HCT116 (cell line): ENCODE measurements around the gene TXNDC15. TPM values are rescaled to one million over a fixed set of nuclear protein-coding genes. Genes with fewer than 3 reads are reported as not detected.

ENCODE experiments used
- ATAC-seq: fragments of 200-7000 bp; cut with Tn5 transposase; 2 replicates; pipeline ENCODE4 v1.9.1; 2020; ENCODE audit warnings: mild to moderate bottlenecking, moderate library complexity
- BruUV-seq: library from RNA; stranded (reverse); fragments of 400-500 nt; replicated peaks from 2 replicates; lab custom pipeline; 2021; lab: Mats Ljungman, UMichigan
- CTCF ChIA-PET: fragments of 300-600 bp; sonication (Branson Sonifier 250); formaldehyde crosslinking; loops from one replicate; lab custom pipeline; 2021; ENCODE audit warnings: antibody characterized with exemption; lab: Charles Lee
- POLR2A ChIA-PET: fragments of 300-600, 350-600 bp; sonication (Branson Sonifier 250); formaldehyde crosslinking; loops from one replicate; lab custom pipeline; 2021; ENCODE audit warnings: antibody characterized with exemption; lab: Charles Lee
- RAD21 ChIA-PET, 2 experiments: fragments of 300-600 bp; sonication (Branson Sonifier 250); formaldehyde crosslinking; loops; one replicate each; lab custom pipeline; 2023; ENCODE audit warnings: low total read pairs in 2 of 2; ENCODE audit not compliant: uncharacterized antibody in 2 of 2, unreplicated experiment in 2 of 2, low non-redundant PET in 1 of 2; lab: Charles Lee
- DNase-seq: peaks from one replicate; pipeline ENCODE4 v3.0.0-alpha.2; 2010; ENCODE audit warnings: low read depth, low spot score
- H2AFZ ChIP-seq: fragments of 200-600 bp; shearing (Covaris generic), sonication (generic); 2 replicates; pipeline ENCODE4 v1.6.1; 2017; ENCODE audit warnings: low read depth, mixed run types, mixed read lengths, antibody characterized with exemption, low read length; ENCODE audit not compliant: poor library complexity, severe bottlenecking
- H3K27ac ChIP-seq: 2 replicates; pipeline ENCODE4 v1.5.1; 2012; ENCODE audit warnings: low read depth, low read length
- H3K27me3 ChIP-seq: fragments of 200-600 bp; sonication (generic); 2 replicates; pipeline ENCODE4 v1.6.1; 2016; ENCODE audit warnings: mixed run types, low read length, mixed read lengths; ENCODE audit not compliant: insufficient read depth
- H3K36me3 ChIP-seq, 2 experiments: fragments of 200-500 bp in 1 of 2; fragments of 200-600 bp in 1 of 2; sonication (Bioruptor generic) in 1 of 2; sonication (generic) in 1 of 2; 2 replicates each; pipeline versions ENCODE4 v1.5.1 to v1.6.1; 2014 to 2016; ENCODE audit warnings: low read length in 2 of 2, inconsistent platforms in 1 of 2, mixed read lengths in 1 of 2, mixed run types in 1 of 2; ENCODE audit not compliant: insufficient read depth in 2 of 2, control insufficient read depth in 1 of 2
- H3K4me1 ChIP-seq, 2 experiments: fragments of 200-600 bp in 1 of 2; sonication (generic) in 1 of 2; 2 replicates each; pipeline versions ENCODE4 v1.5.1 to v1.6.1; 2012 to 2017; ENCODE audit warnings: low read length in 2 of 2, inconsistent platforms in 1 of 2, mild to moderate bottlenecking in 1 of 2, mixed read lengths in 1 of 2, mixed run types in 1 of 2, moderate library complexity in 1 of 2; ENCODE audit not compliant: insufficient read depth in 2 of 2, control insufficient read depth in 1 of 2
- H3K4me2 ChIP-seq: fragments of 200-600 bp; sonication (generic); 2 replicates; pipeline ENCODE4 v1.6.1; 2017; ENCODE audit warnings: mixed run types, low read length, mixed read lengths
- H3K4me3 ChIP-seq, 2 experiments: fragments of 200-600 bp in 1 of 2; sonication (generic) in 1 of 2; replicated peaks in 1 of 2; 2 replicates each; pipeline ENCODE4 v1.5.1; 2011 to 2016; ENCODE audit warnings: low read length in 2 of 2, control low read depth in 1 of 2, low read depth in 1 of 2, mild to moderate bottlenecking in 1 of 2, mixed read lengths in 1 of 2, mixed run types in 1 of 2
- H3K79me2 ChIP-seq: fragments of 200-600 bp; sonication (generic); 2 replicates; pipeline ENCODE4 v1.6.1; 2017; ENCODE audit warnings: mild to moderate bottlenecking, mixed run types, low read length, moderate library complexity, mixed read lengths; ENCODE audit not compliant: insufficient read depth
- H3K9ac ChIP-seq: fragments of 200-600 bp; sonication (generic); 2 replicates; pipeline ENCODE4 v1.6.1; 2016; ENCODE audit warnings: low read length, mixed read lengths
- H3K9me2 ChIP-seq: fragments of 200-600 bp; sonication (generic), shearing (Covaris generic); 2 replicates; pipeline ENCODE4 v1.6.1; 2017; ENCODE audit warnings: mixed run types, mild to moderate bottlenecking, moderate library complexity; ENCODE audit not compliant: insufficient read depth
- H3K9me3 ChIP-seq, 2 experiments: fragments of 200-500 bp in 1 of 2; fragments of 200-600 bp in 1 of 2; sonication (Bioruptor generic) in 1 of 2; sonication (generic) in 1 of 2; 2 replicates each; pipeline ENCODE4 v1.6.1; 2014 to 2017; ENCODE audit warnings: low read length in 2 of 2, mixed read lengths in 2 of 2, inconsistent platforms in 1 of 2, low read depth in 1 of 2, mild to moderate bottlenecking in 1 of 2, mixed run types in 1 of 2, moderate library complexity in 1 of 2; ENCODE audit not compliant: control insufficient read depth in 1 of 2, insufficient read depth in 1 of 2
- H4K20me1 ChIP-seq: fragments of 200-600 bp; sonication (generic), shearing (Covaris generic); 2 replicates; pipeline ENCODE4 v1.6.1; 2017; ENCODE audit warnings: mixed run types, mild to moderate bottlenecking, moderate library complexity; ENCODE audit not compliant: insufficient read depth
- ATF3 ChIP-seq: IDR thresholded peaks from 2 replicates; pipeline ENCODE4 v1.6.1; 2012
- CEBPB ChIP-seq: IDR thresholded peaks from 2 replicates; pipeline ENCODE4 v1.6.1; 2012; ENCODE audit warnings: low read depth
- EGR1 ChIP-seq: IDR thresholded peaks from 2 replicates; pipeline ENCODE4 v1.6.1; 2012; ENCODE audit warnings: low read depth
- ELF1 ChIP-seq: IDR thresholded peaks from 2 replicates; pipeline ENCODE4 v1.6.1; 2012; ENCODE audit warnings: low read depth, borderline replicate concordance
- EZH2 ChIP-seq: fragments of 200-600 bp; sonication (generic); IDR thresholded peaks from 2 replicates; pipeline ENCODE4 v1.6.1; 2017; ENCODE audit warnings: antibody characterized with exemption, mixed run types
- EZH2phosphoT487 ChIP-seq: fragments of 200-600 bp; IDR thresholded peaks from 2 replicates; pipeline ENCODE4 v1.6.1; 2018; ENCODE audit warnings: antibody characterized with exemption, borderline replicate concordance
- FOSL1 ChIP-seq: IDR thresholded peaks from 2 replicates; pipeline ENCODE4 v1.6.1; 2012; ENCODE audit warnings: low read depth
- JUND ChIP-seq: IDR thresholded peaks from 2 replicates; pipeline ENCODE4 v1.6.1; 2012
- POLR2A ChIP-seq: IDR thresholded peaks from 2 replicates; pipeline ENCODE4 v1.7.0; 2011; ENCODE audit warnings: borderline replicate concordance; ENCODE audit not compliant: insufficient read depth, insufficient read length; ENCODE audit errors: extremely low read depth
- RAD21 ChIP-seq: IDR thresholded peaks from 2 replicates; pipeline ENCODE4 v1.6.1; 2012; ENCODE audit warnings: low read depth, mild to moderate bottlenecking
- TCF7L2 ChIP-seq: IDR thresholded peaks from 2 replicates; pipeline ENCODE4 v1.7.0; 2011; ENCODE audit warnings: borderline replicate concordance, inconsistent platforms; ENCODE audit not compliant: insufficient read depth, insufficient read length; ENCODE audit errors: extremely low read depth
- ZFX ChIP-seq: fragments of 450-650 bp; IDR thresholded peaks from 2 replicates; pipeline ENCODE4 v1.6.1; 2017
- intact Hi-C: fragments of 100-400 bp; cut with micrococcal nuclease; formaldehyde crosslinking; loops from 2 replicates; pipeline ENCODE4 v1.10.0; 2022
- total RNA-seq: library from RNA; stranded (reverse); gene quantifications from one replicate; pipeline ENCODE4 v1.2.1, GENCODE V29; 2021; ENCODE audit not compliant: unreplicated experiment
- TF ChIP-seq, protein P1 (sequence below): IDR thresholded peaks from 2 replicates; pipeline ENCODE4 v1.6.1; 2012
- TF ChIP-seq, protein P2 (sequence below): IDR thresholded peaks from 2 replicates; pipeline ENCODE4 v1.6.1; 2011; ENCODE audit warnings: mild to moderate bottlenecking, low read length, moderate library complexity; ENCODE audit not compliant: insufficient replicate concordance; ENCODE audit errors: extremely low read depth
- TF ChIP-seq, protein P3 (sequence below): IDR thresholded peaks from 2 replicates; pipeline ENCODE4 v1.6.1; 2012; ENCODE audit warnings: low read depth

TXNDC15 gene
- total RNA-seq, 1 experiment from 2014 or later: 17.8 TPM

DNA sequence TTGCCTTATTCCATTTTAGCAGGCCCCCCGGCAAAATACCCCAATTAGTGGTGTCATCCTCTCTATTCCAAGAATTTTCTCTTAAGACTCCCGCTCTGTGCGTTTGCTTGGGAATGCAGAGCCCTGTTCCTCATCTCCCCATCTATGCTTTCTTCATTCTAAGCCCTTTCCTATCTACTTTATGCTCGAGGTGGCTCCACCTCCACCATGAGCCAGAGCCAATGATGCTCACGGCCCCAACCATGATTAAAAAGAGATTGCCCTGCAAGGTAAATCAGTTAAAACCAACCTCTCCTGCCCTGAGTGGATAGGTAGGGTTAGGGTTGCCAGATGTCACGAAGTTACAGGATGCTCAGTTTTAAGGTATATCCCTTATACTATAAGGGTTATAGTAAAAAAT is 677 bp upstream of the TXNDC15 start:
- peak; percentile 18; the same call in 1 of the 2 replicates for ATAC-seq

More for the DNA sequence above, 677 bp upstream of the TXNDC15 start:
- Histone ChIP-seq H3K9ac (peak overlapping the region; percentile 82), H4K20me1 (no peaks in the 10 kb centered on the region), H3K9me3 (no peaks in the 10 kb centered on the region), H3K9me2 (no peaks in the 10 kb centered on the region), H3K27me3 (no peaks in the 10 kb centered on the region), H3K4me1 (peaks cover 2 to 16% of the 10 kb centered on the region in 2 experiments; a peak in 3 of 4 replicates), H3K4me3 (peak overlapping the region; percentile 72 to 83), H3K27ac (peak overlapping the region; percentile 73), H3K4me2 (peak overlapping the region; percentile 75), H3K36me3 (no peaks in the 10 kb centered on the region), H3K79me2 (peaks cover 6% of the 10 kb centered on the region; the same call in 1 of the 2 replicates), H2AFZ (peak overlapping the region; percentile 86)
- POLR2A ChIA-PET: interaction anchor here (0.9 to 1.5 kb wide), 4 partner anchors 10 to 31 kb away, joined by 3 to 4 read pairs (median 3); partner anchors contain the start of gene PCBD2
- RAD21 ChIA-PET: interaction anchor here in 1 of 2 experiments (0.6 kb wide), 1 partner anchor 31 kb away, joined by 3 read pairs; no protein-coding TSS in a partner anchor
- no peak for DNase-seq
- TF ChIP-seq POLR2A: no peak
- TF ChIP-seq EZH2: no peak
- no peak for TF ChIP-seq RAD21
- TF ChIP-seq, protein P1, sequence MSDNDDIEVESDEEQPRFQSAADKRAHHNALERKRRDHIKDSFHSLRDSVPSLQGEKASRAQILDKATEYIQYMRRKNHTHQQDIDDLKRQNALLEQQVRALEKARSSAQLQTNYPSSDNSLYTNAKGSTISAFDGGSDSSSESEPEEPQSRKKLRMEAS: no peak
- TF ChIP-seq EZH2phosphoT487: no peak
- TF ChIP-seq, protein P2, sequence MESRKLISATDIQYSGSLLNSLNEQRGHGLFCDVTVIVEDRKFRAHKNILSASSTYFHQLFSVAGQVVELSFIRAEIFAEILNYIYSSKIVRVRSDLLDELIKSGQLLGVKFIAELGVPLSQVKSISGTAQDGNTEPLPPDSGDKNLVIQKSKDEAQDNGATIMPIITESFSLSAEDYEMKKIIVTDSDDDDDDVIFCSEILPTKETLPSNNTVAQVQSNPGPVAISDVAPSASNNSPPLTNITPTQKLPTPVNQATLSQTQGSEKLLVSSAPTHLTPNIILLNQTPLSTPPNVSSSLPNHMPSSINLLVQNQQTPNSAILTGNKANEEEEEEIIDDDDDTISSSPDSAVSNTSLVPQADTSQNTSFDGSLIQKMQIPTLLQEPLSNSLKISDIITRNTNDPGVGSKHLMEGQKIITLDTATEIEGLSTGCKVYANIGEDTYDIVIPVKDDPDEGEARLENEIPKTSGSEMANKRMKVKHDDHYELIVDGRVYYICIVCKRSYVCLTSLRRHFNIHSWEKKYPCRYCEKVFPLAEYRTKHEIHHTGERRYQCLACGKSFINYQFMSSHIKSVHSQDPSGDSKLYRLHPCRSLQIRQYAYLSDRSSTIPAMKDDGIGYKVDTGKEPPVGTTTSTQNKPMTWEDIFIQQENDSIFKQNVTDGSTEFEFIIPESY: no peak
- TF ChIP-seq TCF7L2: no peak
- no peak for TF ChIP-seq ZFX
- TF ChIP-seq ELF1: no peak
- no peak for TF ChIP-seq CEBPB
- no peak for TF ChIP-seq ATF3
- no peak for TF ChIP-seq FOSL1
- TF ChIP-seq JUND: no peak
- no peak for TF ChIP-seq EGR1
- TF ChIP-seq, protein P3, sequence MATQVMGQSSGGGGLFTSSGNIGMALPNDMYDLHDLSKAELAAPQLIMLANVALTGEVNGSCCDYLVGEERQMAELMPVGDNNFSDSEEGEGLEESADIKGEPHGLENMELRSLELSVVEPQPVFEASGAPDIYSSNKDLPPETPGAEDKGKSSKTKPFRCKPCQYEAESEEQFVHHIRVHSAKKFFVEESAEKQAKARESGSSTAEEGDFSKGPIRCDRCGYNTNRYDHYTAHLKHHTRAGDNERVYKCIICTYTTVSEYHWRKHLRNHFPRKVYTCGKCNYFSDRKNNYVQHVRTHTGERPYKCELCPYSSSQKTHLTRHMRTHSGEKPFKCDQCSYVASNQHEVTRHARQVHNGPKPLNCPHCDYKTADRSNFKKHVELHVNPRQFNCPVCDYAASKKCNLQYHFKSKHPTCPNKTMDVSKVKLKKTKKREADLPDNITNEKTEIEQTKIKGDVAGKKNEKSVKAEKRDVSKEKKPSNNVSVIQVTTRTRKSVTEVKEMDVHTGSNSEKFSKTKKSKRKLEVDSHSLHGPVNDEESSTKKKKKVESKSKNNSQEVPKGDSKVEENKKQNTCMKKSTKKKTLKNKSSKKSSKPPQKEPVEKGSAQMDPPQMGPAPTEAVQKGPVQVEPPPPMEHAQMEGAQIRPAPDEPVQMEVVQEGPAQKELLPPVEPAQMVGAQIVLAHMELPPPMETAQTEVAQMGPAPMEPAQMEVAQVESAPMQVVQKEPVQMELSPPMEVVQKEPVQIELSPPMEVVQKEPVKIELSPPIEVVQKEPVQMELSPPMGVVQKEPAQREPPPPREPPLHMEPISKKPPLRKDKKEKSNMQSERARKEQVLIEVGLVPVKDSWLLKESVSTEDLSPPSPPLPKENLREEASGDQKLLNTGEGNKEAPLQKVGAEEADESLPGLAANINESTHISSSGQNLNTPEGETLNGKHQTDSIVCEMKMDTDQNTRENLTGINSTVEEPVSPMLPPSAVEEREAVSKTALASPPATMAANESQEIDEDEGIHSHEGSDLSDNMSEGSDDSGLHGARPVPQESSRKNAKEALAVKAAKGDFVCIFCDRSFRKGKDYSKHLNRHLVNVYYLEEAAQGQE: no peak
- intact Hi-C loops: no loop called here
- BruUV-seq: TSS peak; percentile 90
- CTCF ChIA-PET: interaction anchor here (1.9 kb wide), 1 partner anchor 31 kb away, joined by 9 read pairs; the partner anchor contains the start of gene PCBD2
